KMS-11 (cell line): ENCODE results near the gene CFD.
"Not testable (repeated sequence)": the region's sequence is repeated elsewhere in the genome, so short reads cannot be mapped to it uniquely, and the experiment has no call there.

ENCODE experiments used
- H2AFZ ChIP-seq: fragments of 200-600 bp; sonication (generic); 2 replicates; pipeline ENCODE4 v1.6.1; 2016; ENCODE audit warnings: antibody characterized with exemption, mixed run types, low read depth
- H3K27ac ChIP-seq: fragments of 200-600 bp; sonication (generic); 2 replicates; pipeline ENCODE4 v1.6.1; 2016; ENCODE audit warnings: mild to moderate bottlenecking, mixed run types
- H3K27me3 ChIP-seq: fragments of 200-600 bp; sonication (generic); 2 replicates; pipeline ENCODE4 v1.6.1; 2017; ENCODE audit warnings: mild to moderate bottlenecking, low read depth, mixed run types, moderate library complexity; ENCODE audit not compliant: insufficient read depth
- H3K36me3 ChIP-seq: fragments of 200-600 bp; sonication (generic); 2 replicates; pipeline ENCODE4 v1.6.1; 2017; ENCODE audit warnings: mild to moderate bottlenecking, mixed run types; ENCODE audit not compliant: insufficient read depth
- H3K4me1 ChIP-seq: fragments of 200-600 bp; sonication (generic); 2 replicates; pipeline ENCODE4 v1.6.1; 2016; ENCODE audit warnings: mild to moderate bottlenecking, low read depth, mixed run types; ENCODE audit not compliant: poor library complexity, severe bottlenecking
- H3K4me2 ChIP-seq: fragments of 200-600 bp; sonication (generic); 2 replicates; pipeline ENCODE4 v1.7.0; 2016; ENCODE audit warnings: mild to moderate bottlenecking, mixed run types
- H3K4me3 ChIP-seq: fragments of 200-600 bp; sonication (generic); IDR thresholded peaks from 2 replicates; pipeline ENCODE4 v1.6.1; 2017; ENCODE audit warnings: low read depth, low read length, mixed read lengths; ENCODE audit not compliant: insufficient read depth
- H3K79me2 ChIP-seq: fragments of 200-600 bp; sonication (generic); 2 replicates; pipeline ENCODE4 v1.6.1; 2016; ENCODE audit warnings: low read depth, mixed run types; ENCODE audit not compliant: insufficient read depth
- H3K9ac ChIP-seq: fragments of 200-600 bp; sonication (generic); 2 replicates; pipeline ENCODE4 v1.6.1; 2016; ENCODE audit warnings: mild to moderate bottlenecking, mixed run types
- H4K20me1 ChIP-seq: fragments of 200-600 bp; sonication (generic); 2 replicates; pipeline ENCODE4 v1.6.1; 2016; ENCODE audit warnings: mild to moderate bottlenecking, mixed run types; ENCODE audit not compliant: insufficient read depth
- TF ChIP-seq, protein P1 (sequence below): fragments of 200-600 bp; sonication (generic); conservative IDR thresholded peaks from 2 replicates; pipeline ENCODE4 v1.6.1; 2017; ENCODE audit warnings: low read depth, mild to moderate bottlenecking, antibody characterized with exemption, low read length, moderate library complexity, mixed read lengths

CFD gene

DNA sequence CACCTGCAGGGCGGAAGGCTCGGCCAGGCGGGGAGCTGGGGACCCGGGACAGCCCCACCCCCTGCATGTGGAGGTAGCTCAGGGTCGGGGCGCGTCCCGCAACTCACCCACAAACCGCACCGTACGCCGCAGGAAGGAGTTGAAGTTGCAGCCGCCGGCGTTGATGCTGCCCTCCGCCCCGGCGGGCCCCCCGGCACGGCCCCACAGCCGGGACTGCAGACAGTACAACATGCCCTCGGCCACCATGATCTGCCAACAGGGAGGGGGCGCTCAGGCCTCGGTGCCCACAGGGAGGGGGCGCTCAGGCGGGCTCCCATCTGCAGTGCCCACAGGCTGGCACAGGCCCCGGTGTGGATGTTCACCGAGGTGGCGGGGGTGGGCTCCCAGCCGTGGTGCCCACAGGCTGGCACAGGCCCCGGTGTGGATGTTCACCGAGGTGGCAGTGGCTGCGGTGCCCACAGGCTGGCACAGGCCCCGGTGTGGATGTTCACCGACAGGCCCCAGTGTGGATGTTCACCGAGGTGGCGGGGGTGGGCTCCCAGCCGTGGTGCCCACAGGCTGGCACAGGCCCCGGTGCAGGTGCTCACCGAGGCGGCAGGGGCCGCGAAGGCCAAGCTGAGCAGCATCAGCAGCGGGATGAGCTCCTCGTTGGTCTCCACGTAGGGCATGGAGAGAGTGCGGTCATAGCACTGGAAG lies 44.2 kb upstream of the CFD start:
- H3K36me3 ChIP-seq, result peaks cover 8% of the 10 kb centered on the region
- no peaks in the 10 kb centered on the region for H3K4me1 ChIP-seq
- no peak overlapping the region for H3K4me2 ChIP-seq
- H3K9ac ChIP-seq, result no peak overlapping the region
- H3K4me3 ChIP-seq, result no peak overlapping the region
- no peaks in the 10 kb centered on the region for H4K20me1 ChIP-seq
- TF ChIP-seq, protein P1, sequence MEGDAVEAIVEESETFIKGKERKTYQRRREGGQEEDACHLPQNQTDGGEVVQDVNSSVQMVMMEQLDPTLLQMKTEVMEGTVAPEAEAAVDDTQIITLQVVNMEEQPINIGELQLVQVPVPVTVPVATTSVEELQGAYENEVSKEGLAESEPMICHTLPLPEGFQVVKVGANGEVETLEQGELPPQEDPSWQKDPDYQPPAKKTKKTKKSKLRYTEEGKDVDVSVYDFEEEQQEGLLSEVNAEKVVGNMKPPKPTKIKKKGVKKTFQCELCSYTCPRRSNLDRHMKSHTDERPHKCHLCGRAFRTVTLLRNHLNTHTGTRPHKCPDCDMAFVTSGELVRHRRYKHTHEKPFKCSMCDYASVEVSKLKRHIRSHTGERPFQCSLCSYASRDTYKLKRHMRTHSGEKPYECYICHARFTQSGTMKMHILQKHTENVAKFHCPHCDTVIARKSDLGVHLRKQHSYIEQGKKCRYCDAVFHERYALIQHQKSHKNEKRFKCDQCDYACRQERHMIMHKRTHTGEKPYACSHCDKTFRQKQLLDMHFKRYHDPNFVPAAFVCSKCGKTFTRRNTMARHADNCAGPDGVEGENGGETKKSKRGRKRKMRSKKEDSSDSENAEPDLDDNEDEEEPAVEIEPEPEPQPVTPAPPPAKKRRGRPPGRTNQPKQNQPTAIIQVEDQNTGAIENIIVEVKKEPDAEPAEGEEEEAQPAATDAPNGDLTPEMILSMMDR, result no peak
- H3K27ac ChIP-seq, result no peak overlapping the region
- no peaks in the 10 kb centered on the region for H3K27me3 ChIP-seq
- H3K79me2 ChIP-seq, result 0 out of 2 replicates have a peak, but pooled peaks cover 1% of the 10 kb centered on the region
- no peak overlapping the region for H2AFZ ChIP-seq

DNA sequence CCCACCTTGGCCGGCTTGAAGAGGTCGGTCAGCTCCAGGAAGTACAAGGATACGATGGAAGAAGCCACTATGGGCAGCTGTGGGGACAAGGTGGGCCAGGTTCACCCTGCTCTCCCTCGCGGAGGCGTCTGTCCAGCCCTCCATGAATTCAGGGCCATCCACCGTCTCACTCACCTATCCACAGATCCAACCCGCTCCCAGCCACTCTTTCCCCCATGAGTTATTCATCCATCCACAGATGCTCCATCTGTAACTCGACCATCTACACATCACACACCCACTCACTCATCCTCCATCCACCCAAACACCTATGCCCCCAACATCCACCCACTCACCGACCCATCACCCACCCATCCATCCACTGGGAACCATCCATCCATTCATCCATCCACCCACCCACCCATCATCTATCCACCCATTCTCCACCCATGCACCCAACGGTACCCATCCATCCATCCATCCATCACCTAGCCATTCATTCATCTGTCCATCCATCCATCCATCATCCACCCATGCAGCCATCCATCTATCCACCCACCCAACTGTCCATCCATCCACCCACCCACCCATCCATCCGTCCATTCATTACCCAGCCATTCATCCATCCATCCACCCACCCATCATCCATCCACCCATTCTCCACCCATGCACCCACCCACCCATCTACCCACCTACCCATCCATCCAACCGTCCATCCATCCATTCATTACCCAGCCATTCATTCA lies 43.5 kb upstream of the CFD start:
- no peak overlapping the region for H3K9ac ChIP-seq
- no peaks in the 10 kb centered on the region for H4K20me1 ChIP-seq
- H3K27ac ChIP-seq, result no peak overlapping the region
- H3K4me1 ChIP-seq, result no peaks in the 10 kb centered on the region
- H3K4me3 ChIP-seq, result no peak overlapping the region
- peaks cover under 1% of the 10 kb centered on the region for H3K36me3 ChIP-seq
- no peak overlapping the region for H3K4me2 ChIP-seq
- H2AFZ ChIP-seq, result no peak overlapping the region
- H3K27me3 ChIP-seq, result no peaks in the 10 kb centered on the region
- TF ChIP-seq, protein P1, result no peak
- no peaks in the 10 kb centered on the region for H3K79me2 ChIP-seq

DNA sequence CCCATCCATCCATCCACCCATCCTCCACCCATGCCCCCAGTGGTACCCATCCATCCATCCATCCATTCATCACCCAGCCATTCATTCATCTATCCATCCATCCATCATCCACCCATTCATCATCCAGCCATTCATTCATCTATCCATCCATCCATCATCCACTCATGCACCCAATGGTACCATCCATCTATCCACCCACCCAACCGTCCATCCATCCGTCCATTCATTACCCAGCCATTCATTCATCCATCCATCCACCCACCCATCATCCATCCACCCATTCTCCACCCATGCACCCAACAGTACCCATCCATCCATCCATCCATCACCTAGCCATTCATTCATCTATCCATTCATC lies 43.0 kb upstream of the CFD start:
- Histone ChIP-seq H4K20me1 (no peaks in the 10 kb centered on the region), H3K4me3 (no peak overlapping the region), H3K4me1 (no peaks in the 10 kb centered on the region), H3K27ac (no peak overlapping the region), H2AFZ (no peak overlapping the region), H3K79me2 (no peaks in the 10 kb centered on the region), H3K36me3 (no peaks in the 10 kb centered on the region; the same call in 1 of the 2 replicates), H3K4me2 (no peak overlapping the region), H3K9ac (no peak overlapping the region), H3K27me3 (no peaks in the 10 kb centered on the region)
- TF ChIP-seq, protein P1, result no peak

DNA sequence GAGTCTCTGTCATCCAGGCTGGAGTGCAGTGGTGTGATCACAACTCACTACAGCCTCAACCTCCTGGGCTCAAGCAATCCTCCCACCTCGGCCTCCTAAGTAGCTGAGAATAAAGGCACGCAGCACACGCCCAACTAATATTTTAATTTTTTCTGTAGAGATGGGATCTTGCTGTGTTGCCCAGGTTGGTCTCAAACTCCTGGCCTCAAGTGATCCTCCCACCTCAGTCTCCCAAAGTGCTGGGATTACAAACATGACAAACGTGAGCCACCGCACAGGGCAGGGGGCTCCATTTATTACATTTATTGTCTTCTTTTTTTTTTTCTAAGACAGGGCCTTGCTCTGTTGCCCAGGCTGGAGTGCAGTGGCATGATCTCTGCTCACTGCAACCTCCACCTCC lies 39.3 kb upstream of the CFD start:
- not testable (repeated sequence) for H3K79me2 ChIP-seq, H3K4me1 ChIP-seq, H3K36me3 ChIP-seq, H3K27me3 ChIP-seq, H3K4me3 ChIP-seq, H2AFZ ChIP-seq, H3K4me2 ChIP-seq, H3K27ac ChIP-seq, H4K20me1 ChIP-seq, H3K9ac ChIP-seq
